Peyer's patch (tissue), 4 donors: ENCODE results near the gene RPL29. TPM values are rescaled to one million over a fixed set of nuclear protein-coding genes. Genes with fewer than 3 reads are reported as not detected.
A peak's percentile ranks its signal among the peaks of the same experiment; 100 is the strongest.

Source experiments
- DNase-seq, 3 donors: peaks; one replicate each; pipeline ENCODE4 v3.0.0-alpha.2; 2017 to 2019
- H3K27ac ChIP-seq, 4 donors: fragments of 200-600 bp; sonication (generic); one replicate each; pipeline ENCODE4 v1.5.1; 2016 to 2019
- H3K27me3 ChIP-seq, 2 donors: fragments of 200-600 bp; sonication (generic); one replicate each; pipeline ENCODE4 v1.5.1; 2019
- H3K36me3 ChIP-seq, 3 donors: fragments of 200-600 bp; sonication (generic); one replicate each; pipeline ENCODE4 v1.5.1; 2016 to 2019
- H3K4me1 ChIP-seq, 4 donors: fragments of 200-600 bp; sonication (generic); one replicate each; pipeline ENCODE4 v1.5.1; 2016 to 2019
- H3K4me3 ChIP-seq, 4 donors: fragments of 200-600 bp; sonication (generic); 1 replicate in 3 of 4; 2 replicates in 1 of 4; pipeline ENCODE4 v1.5.1; 2016 to 2019; ENCODE audit warnings: mild to moderate bottlenecking in 1 of 4
- H3K9me3 ChIP-seq, 4 donors: fragments of 200-600 bp; sonication (generic); one replicate each; pipeline ENCODE4 v1.5.1; 2016 to 2019; ENCODE audit warnings: mild to moderate bottlenecking in 1 of 4
- POLR2A ChIP-seq, 2 donors: fragments of 450-650 bp; IDR thresholded peaks; one replicate each; pipeline ENCODE4 v1.5.1; 2017; ENCODE audit warnings: antibody characterized with exemption in 2 of 2, mild to moderate bottlenecking in 2 of 2, moderate library complexity in 2 of 2
- total RNA-seq, 4 donors: library from RNA; depleted of rRNA; stranded (reverse); fragments of >200 nt; gene quantifications; one replicate each; pipeline ENCODE4 v1.1.0, GENCODE V29; 2016
- TF ChIP-seq, protein P1 (sequence below), 6 experiments: fragments of 450-650 bp in 4 of 6; fragments of 200-600 bp in 2 of 6; sonication (generic) in 1 of 6; IDR thresholded peaks; one replicate each; pipeline ENCODE4 v1.5.1; 2017 to 2019; ENCODE audit warnings: antibody characterized with exemption in 6 of 6, mild to moderate bottlenecking in 3 of 6, moderate library complexity in 1 of 6

RPL29 gene
- total RNA-seq, 4 donors from 2014 or later, result 643 to 841 (median 711) TPM

DNA sequence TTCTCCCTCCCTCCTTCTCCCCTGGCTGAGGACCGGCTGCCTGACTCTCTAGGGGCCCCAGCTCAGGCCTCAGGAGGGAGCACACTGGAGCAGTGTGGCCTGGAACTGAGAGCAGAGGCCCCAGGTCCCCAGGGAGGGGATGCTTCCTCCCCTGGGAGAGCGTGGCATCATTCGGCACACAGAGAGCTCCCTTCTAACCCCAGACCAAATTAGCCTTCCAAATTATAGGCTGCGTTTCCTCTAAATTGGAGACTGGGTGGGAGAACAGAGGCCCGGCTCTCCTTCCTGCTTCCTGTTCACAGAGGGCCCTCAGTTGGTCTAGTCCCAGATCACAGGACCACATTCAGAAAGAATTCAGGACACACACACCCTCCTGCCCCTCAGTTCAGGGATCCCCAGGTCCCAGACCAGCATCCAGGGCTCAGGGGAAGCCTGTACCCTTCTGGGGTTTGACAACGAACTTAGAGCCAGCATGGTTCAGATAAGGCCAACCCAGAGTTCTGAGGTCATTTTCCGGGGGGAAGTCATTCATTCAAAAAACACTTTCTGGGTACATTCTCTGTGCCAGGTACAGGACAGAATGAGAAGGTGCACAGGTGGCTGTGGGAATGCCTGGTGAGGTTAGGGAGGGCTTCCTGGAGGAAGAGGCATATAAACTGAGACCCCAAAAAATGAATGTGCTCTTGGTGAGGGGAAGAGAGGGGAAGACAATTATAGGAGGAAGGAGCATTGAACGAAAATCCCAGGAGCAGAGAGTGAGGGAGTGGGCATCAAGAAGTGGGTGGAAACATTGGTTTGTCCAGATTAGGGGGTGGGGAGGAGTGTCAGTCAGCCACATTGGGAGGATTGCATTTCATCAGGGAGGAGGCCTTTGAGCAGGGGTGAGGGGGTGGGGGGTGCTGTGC lies 28.4 kb upstream of the RPL29 start:
- H3K27ac ChIP-seq, result no peak overlapping the region
- no peaks in the 10 kb centered on the region for H3K9me3 ChIP-seq
- no peak for DNase-seq
- no peaks in the 10 kb centered on the region for H3K4me1 ChIP-seq
- TF ChIP-seq, protein P1, sequence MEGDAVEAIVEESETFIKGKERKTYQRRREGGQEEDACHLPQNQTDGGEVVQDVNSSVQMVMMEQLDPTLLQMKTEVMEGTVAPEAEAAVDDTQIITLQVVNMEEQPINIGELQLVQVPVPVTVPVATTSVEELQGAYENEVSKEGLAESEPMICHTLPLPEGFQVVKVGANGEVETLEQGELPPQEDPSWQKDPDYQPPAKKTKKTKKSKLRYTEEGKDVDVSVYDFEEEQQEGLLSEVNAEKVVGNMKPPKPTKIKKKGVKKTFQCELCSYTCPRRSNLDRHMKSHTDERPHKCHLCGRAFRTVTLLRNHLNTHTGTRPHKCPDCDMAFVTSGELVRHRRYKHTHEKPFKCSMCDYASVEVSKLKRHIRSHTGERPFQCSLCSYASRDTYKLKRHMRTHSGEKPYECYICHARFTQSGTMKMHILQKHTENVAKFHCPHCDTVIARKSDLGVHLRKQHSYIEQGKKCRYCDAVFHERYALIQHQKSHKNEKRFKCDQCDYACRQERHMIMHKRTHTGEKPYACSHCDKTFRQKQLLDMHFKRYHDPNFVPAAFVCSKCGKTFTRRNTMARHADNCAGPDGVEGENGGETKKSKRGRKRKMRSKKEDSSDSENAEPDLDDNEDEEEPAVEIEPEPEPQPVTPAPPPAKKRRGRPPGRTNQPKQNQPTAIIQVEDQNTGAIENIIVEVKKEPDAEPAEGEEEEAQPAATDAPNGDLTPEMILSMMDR (IDR thresholded peaks at IDR 0.05), result no peak
- TF ChIP-seq POLR2A (IDR thresholded peaks at IDR 0.05), result no peak
- H3K36me3 ChIP-seq, result no peaks in the 10 kb centered on the region
- H3K4me3 ChIP-seq, result no peak overlapping the region
- H3K27me3 ChIP-seq, result no peaks in the 10 kb centered on the region

DNA sequence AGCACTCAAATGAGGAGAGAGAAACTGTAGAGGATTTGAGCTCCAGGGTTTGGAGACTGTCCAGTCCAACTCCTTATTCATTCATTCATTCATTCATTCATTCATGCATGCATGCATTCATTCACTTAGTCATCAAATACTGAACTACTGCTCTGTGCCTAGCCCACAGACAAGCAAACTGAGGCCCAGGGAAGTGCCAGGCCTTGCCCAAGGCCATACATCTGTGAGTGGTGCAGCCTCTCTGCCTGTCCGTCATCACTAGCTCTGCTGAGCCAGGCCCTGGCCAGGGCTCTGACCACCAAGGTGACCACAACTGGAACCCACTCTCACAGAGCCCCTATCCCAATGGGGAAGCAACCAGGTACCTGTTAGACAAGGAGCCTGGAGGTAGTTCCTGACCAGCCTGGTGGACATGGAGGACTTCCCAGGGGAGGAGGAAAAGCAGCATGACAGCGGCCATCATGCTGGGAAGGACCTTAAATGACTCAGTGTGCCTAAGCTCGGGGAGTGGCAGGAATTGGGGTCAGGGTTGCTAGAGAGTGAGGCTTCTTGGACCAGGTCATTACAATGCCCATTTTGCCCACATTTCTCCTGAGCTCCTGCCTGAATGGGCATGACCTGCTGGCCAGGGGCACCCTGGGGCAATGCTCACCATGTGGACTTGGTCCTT lies 27.5 kb upstream of the RPL29 start:
- H3K27ac ChIP-seq, result no peak overlapping the region
- TF ChIP-seq, protein P1 (IDR thresholded peaks at IDR 0.05), result no peak
- no peak overlapping the region for H3K4me3 ChIP-seq
- H3K4me1 ChIP-seq, result no peaks in the 10 kb centered on the region
- H3K9me3 ChIP-seq, result no peaks in the 10 kb centered on the region
- DNase-seq, result no peak
- no peaks in the 10 kb centered on the region for H3K27me3 ChIP-seq
- H3K36me3 ChIP-seq, result no peaks in the 10 kb centered on the region

DNA sequence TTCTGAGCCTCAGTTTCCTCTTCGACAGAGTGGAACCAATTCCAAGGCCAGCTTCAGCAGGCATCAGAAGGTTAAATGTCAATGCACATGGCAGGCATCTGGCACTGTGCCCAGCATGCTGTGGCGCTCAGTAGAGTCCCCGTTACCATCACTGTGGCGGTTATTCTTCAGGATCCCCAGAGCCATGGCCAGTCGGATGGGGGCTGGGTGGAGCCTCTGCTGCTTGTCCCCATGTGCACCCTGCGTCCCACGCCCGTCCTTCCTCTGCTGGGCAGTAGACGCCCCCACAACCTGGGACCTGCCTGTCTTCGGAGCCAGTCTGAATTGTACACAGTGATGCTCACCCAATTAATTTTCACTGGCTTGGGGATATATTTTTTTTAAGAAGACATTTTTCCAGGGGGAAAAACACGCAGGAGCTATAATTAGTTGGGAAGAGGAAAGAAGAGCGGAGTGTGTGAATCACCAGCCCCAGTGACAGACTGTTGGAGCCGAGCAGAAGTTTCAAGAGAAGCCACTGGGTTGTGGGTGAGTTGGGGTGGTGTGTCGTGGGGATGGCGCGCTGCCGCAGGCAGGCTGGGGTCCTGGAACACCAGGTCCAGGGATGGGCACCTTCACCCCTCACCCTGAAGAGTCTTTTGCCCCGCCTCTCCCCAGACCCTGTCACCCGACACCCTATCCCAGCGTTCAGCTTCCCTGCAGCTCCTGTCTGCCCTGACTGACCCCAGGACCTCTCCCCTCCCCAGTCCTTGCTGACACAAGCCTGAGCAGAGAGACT lies 26.8 kb upstream of the RPL29 start:
- Histone ChIP-seq H3K27ac (peak overlapping the region in 2 of 4 donors; percentile 25 to 39), H3K9me3 (no peaks in the 10 kb centered on the region), H3K27me3 (no peaks in the 10 kb centered on the region), H3K36me3 (no peaks in the 10 kb centered on the region), H3K4me3 (no peak overlapping the region), H3K4me1 (no peaks in the 10 kb centered on the region)
- TF ChIP-seq, protein P1 (IDR thresholded peaks at IDR 0.05), result no peak
- TF ChIP-seq POLR2A (IDR thresholded peaks at IDR 0.05), result no peak
- DNase-seq, result no peak

DNA sequence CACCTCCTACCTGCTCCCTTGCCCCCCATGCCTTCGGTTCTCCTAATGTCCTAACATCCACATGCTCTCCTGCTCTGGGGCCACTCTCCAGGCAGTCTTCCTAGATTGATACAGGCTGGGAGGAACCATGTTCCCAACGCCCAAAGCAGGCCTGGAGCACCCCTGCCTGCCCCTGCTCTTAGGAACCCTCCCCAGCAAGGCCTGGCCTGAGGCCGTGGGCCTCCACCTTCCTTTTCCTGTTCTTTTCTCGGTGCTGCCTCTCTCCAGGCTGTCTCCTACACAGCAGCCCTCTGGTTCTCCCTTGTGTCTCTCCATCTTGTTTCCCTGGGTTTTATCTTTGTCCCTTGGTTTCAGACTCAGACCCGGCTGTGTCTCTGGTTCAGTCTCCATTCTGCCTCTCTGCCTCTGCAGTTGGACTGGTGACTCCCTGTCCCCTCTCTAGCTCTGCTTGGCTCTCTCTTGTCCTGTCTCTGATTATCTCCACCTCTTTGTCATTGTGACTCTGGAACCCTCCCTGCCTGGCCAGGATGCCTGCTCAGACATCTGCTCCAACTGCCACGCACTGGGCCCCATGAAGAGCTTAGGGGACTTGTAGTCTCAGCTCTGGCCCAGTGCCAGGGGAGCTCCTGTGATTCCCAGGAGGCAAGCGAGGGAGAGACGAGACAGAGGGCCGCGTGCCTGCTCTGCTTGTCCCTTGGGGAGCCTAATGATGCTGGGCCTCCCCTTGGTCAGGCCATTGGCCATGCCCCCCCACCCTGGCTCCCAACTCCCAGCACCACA lies 26.0 kb upstream of the RPL29 start:
- TF ChIP-seq POLR2A (IDR thresholded peaks at IDR 0.05), result no peak
- TF ChIP-seq, protein P1 (IDR thresholded peaks at IDR 0.05), result no peak

DNA sequence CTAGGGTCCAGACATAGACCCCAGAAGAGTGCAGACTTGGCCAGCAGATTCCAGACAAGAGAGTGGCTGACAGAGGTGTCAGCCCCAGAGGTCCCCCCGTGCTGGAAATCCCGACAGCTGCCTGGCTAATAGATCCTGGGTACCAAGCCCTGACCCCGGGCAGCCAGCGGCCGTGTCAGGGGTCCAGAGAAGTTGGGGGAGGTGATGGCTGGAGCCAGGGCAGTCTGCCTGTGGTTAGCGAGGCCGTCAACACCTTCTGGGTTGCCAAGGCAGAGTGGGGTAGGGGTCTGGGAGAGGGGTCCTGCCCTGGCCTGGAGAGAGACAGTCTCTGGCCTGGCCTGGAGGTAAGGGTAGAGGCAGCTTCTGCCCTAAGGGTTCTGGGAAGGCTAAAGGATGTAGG lies 25.1 kb upstream of the RPL29 start:
- TF ChIP-seq, protein P1 (IDR thresholded peaks at IDR 0.05), result no peak
- TF ChIP-seq POLR2A (IDR thresholded peaks at IDR 0.05), result no peak
- H3K4me1 ChIP-seq, result no peaks in the 10 kb centered on the region
- H3K27ac ChIP-seq, result no peak overlapping the region
- no peaks in the 10 kb centered on the region for H3K36me3 ChIP-seq
- no peaks in the 10 kb centered on the region for H3K9me3 ChIP-seq
- H3K27me3 ChIP-seq, result no peaks in the 10 kb centered on the region
- H3K4me3 ChIP-seq, result no peak overlapping the region
- no peak for DNase-seq

More for the DNA sequence above, 26.0 kb upstream of the RPL29 start:
- Histone ChIP-seq H3K27ac (peak overlapping the region in 2 of 4 donors; percentile 35 to 39), H3K4me1 (no peaks in the 10 kb centered on the region), H3K27me3 (no peaks in the 10 kb centered on the region), H3K4me3 (no peak overlapping the region), H3K9me3 (no peaks in the 10 kb centered on the region), H3K36me3 (no peaks in the 10 kb centered on the region)
- no peak for DNase-seq
